Stimulated activated naive CD4-positive, alpha-beta T cell (primary cell): ENCODE data around the gene PPFIA2.
A peak's percentile ranks its signal among the peaks of the same experiment; 100 is the strongest.

Experiments
- DNase-seq, 6 experiments: peaks; one replicate each; lab custom pipeline; 2025; lab: John Stamatoyannopoulos, UW

Gene PPFIA2

DNA sequence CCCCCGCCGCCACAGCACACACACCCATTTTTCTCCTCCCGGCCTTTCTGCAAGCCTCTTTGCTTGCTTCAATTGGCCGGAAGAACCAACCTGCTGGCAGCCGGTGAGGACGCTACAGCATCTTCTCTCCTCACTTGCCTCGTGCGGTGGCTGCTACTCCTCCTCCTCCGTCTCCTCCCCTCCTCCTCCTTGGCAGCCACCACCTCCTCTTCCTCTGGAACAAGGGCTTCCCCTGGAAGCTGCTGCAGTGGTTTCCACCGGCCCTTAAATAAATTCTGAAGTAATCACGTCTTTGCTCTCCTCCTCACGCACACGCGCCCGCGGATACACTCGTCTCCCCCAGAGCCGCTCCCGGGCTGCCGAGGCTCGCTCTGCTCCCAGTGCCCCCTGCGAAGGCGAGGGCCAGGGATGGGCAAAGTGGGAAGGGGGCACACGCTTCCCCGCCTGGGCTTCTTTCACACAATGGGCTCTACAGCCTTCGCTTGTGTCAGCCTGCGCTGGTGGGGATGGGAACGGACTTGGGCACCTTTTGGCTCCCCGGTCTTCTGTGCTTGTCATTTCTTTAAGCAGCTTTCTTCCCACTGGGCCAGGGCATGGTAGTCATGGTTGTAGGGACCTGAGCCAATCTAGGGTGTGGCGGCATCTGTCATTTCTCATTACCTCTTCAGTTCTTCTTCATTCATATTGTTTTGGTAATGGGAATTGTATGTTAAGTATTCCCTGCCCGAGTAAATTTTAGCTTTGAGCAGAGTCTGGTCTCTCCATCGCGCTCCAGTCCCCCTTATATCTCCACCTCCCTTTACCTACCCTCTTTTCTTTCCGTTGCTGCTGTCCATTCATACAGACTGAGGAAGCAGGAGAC lies at the start of gene PPFIA2:
TSS of gene PPFIA2 (minus strand) at position 161 of the 862 bp plus-strand sequence.
- DNase-seq, result peak in 1 of 6 experiments; percentile 24

DNA sequence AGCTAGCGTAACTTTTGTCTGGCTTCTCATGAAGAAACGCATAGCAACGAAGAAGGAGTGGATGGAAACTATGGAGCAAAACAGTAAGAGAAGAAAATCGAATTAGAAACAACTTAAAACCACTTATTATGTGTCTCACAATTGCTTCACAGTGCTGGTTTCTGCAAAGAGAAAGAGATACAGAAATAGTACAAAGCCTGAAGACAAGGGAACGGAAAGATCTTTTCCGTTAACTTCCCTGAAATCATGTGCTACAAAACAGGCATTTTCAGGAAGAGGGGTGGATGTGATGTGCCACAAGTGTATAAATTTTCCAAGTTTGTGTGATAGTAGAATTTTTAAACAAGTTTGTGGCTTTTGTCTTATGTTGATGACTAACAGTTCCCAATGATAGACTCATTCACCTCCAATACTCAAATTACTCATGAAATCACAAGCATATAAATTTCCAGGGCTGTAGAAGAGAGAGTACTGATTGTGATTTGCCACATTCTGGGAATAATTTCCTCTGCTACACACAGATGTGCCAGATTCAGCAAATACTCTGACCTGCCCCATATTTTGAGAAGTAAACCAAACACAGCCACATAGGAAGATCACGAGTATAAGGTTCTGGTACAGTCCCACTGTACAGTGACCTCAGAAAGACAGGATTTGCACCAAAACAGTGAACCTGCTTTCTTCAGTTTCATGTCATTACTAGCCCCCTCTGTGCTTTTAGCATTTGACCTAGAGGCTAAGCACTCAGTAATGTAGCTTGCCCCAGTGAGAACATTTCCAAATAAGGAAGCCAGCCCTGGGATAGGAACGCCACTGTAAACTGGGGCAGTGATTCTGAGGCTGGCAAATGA lies 41.4 kb upstream of the PPFIA2 start:
- DNase-seq, result no peak

DNA sequence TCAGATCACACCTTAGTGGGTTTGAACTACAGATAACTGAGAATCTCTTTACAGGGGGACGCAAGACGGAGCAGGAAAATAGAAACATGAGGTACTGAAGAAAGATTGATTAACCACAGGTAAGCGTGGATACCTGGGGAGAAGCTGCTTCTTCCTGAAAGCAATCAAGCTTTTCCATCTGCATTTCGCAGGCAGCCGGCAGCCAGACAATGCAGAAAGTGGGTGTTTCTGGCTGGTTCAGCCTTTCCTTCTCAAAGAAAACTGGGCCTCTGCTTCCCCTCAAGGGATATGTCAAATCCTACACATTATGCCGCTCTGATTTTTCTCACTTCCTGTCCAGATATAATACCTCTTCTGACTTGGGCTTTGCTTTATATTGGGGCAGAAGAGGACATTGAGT lies 39.1 kb upstream of the PPFIA2 start:
- DNase-seq, result no peak

DNA sequence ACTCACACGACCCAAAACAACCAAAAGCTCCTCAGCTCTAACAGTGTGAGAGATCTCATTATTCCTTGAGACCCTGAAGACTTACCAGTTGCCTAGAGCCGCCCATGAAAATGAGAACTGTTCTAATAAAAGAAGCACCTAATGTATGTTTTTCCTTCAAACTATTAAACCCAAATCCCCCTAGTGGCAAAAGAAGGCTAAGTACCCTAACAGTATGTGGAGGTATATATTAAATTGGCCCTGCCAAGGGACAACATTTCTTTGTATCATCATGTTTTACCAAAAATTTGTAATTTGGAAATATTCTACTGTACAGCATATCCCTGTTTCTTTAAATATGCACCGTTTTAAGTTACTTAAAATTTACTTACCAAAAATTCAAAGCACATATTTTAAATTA lies 38.0 kb upstream of the PPFIA2 start:
- DNase-seq, result peak in 1 of 6 experiments; percentile 3

DNA sequence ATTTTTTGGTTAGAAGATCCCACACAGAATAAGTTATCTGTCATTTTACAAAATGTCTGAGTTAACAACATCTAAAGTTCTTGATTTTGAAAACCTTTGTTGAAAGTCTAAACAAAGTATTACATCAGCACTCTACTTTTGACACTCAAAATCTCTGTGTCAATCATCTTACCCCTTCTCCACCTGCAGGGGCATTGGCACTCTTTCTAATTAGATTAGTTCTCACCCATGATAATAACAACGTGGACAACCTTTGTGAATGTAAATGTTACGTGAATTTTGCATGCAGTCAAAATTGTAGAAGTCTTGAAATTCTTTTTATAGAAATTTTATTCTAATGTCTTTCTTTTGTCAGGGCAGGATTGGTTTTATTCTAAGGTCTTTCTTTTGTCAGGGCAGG lies 33.5 kb upstream of the PPFIA2 start:
- DNase-seq, result no peak

DNA sequence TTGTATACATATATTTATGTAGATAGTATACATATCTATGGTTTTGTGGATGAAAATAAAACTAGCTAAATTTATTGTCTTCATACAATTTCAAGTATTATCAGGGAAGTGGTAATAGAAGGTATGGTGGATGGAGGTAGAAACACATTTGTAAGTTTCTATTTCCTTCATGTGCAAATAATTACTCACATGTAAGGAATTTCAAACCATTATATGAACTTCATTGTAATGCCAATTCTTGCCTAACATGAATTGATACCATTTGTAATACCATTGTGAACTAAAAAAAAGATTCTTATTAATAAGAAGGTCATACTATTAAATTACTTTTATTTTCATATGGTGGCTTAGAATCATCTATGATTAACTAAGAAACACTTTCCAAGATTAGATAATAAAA lies 20.1 kb upstream of the PPFIA2 start:
- no peak for DNase-seq

DNA sequence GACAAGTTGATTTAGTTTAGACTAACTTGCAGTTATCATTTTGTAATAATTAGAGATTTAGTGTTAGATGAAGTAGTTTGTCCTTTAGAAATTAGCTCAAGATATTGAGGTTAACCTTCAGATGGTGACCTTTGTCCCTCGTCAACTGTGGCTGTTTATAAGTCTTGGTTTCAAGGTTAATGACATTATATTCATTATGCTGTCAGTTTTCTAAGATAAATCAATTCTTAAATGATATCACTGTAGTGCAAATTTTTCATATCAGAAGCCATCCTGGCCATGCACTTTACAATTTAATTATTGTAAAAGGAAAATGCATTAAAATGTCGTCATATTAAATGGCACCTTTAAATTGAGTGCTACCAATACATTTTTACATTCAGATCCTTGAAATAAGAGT lies 19.6 kb upstream of the PPFIA2 start:
- no peak for DNase-seq

DNA sequence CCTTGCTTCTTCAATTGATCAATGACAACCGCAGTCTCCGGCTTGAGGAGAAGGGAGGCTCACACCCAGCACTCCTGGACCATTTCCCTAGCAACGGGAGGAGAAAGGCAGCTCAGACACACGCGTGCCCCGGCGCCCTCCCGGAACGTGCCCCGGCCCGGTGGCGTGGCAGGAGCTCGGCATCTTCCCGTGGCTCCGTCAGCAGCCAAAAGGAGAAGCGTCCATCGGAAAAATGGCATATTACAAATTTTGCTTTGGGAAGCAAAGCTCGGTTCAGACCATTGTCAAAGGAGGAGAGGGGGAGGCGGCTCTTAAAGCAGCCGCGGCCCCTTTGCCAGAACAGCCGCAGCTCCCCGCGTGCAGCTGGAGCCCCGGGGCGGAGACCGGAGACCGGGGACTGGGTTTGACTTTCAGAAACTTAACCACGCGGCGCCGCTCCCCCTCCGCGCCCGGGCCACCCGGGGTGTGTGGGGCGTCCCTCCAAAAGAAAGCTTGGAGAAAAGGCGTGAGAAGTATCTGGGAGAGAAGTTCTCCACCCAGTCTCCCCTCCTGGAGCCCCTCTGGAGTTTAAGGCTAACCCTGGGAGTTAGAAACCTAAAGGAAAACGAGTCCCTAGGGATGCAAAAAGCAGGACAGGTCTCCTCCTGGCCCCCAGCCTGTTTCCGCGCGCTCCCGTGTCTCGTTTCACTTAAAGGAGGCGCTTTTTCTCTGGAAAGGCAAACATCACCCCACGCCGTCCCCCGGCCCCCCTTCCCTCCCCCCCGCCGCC lies 545 bp downstream of the PPFIA2 start:
- DNase-seq, result peak in 1 of 6 experiments; percentile 10

DNA sequence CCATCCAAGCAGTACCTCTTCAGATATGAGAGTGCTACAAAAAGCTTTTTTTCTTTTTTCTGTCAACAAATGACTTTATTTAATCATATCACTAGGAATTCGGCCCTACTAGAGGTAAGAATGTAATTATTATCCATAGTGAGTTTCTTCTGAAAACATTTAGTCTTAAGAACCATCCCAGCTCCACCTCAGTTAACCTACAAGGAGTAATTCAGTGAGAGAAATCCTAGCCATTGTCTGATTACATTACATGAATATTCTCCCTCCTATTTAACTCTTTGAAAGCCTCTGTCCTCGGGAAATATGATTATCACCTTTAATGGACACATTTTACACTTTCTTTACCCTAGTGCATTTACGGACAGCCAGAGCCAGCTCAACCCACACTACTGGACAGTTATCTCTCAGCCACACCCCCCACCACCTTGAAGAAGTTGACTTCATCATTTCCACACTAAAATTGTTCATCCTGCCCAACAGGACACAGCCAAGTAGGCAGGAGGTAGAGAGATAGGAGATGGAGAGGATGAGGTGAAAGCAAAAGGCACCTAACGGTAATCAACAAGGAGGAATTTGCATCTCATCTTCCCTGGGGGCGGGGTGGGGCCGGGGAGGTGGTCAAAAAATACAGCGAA lies 1.3 kb downstream of the PPFIA2 start:
- no peak for DNase-seq

DNA sequence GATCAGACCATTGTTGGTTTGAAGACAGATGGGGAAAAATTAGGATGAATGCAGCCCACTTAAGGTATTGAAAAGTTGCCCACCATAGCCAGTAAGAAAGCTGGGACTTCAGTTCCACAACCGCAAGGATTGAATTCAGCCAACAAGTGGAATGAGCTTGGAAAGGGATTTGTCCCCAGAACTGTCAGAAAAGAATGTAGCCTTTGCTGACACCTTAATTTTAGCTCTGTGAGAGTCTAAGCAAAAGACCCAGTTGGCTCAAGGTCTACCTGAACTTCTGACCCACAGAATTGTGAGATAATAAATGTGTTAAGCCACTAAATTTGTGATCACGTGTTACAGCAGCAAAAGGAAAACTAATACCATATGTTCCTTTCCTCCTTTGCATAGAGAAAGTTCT lies 29.4 kb downstream of the PPFIA2 start:
- DNase-seq, result no peak

DNA sequence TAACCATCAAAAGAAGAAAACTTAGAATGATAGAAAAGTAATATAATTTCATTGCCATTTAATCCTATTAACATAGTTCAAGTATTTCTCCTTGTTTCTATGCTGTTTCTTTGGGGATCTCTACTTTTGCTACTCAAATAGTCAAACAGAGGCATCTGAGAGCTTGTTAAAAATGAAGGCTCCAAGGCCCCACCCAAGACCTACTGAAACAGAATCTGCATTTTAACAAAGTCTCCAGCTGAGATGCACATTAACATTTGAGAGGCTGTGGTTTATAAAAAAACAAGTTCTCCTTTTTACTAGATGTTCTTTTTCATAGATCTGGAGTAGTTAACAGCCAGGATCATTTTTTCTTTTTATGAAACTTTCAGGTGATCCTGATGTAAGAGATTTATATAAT lies 31.8 kb downstream of the PPFIA2 start:
- DNase-seq, result no peak

DNA sequence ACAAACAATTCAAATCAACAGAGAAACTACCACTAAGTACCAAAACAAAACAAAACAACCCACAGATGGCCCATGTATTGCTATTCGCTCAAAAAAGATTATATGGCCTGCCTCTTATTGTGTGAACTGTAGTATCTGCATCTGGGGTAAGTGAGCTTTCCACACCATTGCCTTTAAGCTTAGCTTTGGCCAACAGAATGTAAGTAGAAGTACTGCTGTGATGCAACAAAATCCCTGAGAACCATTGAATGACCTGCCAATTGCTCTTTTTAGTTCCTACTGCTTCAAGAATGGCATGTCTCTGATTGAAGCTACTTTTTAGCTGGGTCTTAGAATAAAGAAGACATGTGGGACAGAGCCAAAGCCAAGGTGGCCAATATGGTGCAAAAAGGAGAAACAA lies 32.5 kb downstream of the PPFIA2 start:
- no peak for DNase-seq

DNA sequence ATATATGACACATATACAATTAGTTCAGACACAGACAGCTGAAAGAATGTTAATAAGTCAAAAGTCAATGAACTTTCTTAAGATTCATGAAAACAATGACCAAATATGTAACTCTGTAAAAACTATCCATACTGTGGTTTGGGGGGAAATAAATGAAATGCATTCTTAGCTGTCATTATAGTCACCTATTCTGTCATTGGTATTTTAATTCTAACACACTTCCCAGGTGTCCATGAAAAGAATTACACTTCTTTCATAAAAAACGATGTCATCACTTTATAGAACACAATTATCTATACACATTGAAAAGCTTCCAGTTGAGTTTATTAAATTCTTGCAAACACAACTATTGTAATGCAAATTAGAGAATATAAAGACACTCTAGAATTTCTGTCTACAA lies 35.8 kb downstream of the PPFIA2 start:
- DNase-seq, result no peak

DNA sequence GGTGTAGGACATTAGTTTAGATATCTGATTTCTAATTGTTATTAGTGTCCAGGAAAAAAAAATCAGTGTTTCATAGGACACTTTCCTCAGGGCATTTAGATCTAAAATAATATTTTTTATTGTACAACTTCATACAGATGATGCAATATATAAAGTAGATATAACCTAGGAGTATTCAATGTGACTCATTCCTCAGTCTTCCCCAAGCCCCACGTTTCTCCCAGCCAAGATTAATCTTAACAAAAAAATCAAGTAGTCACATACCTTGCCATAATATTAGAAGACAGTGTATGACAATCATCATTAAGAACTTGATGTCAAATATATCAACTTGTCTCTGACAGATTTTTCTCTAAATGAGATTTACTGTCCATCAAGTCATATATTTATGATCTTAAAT lies 37.1 kb downstream of the PPFIA2 start:
- no peak for DNase-seq

DNA sequence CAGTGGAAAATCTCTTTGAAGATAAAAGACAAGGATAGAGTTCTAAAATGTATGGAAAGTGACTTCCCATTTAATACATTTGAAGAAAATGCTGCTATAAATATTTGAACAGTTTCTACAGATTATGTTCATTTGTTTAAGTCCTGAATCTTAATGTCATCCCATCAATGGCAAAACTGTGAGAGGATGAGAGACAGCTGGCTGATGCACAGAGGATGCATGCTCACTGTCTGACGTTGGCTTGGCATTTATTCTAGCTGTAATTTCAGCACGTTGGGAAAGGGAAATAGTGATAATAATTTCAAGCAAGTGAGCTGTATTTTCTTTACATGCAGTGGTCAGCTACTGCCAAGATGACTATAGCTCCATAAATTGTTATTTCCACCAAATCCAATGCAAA lies 40.5 kb downstream of the PPFIA2 start:
- DNase-seq, result no peak

DNA sequence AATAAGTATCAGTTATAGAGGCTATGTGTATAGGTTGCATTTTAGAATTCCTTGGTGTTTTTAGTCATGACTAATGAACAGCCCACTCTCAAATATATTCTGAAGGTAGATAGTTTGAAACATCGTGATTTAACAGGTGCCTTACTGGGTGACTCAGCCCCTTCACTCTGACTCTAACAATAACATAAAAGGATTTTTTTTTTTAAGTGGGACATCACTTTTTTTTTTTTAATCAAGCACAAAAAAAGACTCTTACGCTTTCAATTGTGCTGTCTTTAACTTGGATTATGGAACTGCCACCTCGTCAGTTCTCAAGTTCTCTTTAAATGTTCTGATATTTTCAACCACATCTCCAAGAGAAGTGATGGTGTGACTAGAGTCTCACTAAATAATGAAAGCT lies 46.6 kb downstream of the PPFIA2 start:
- no peak for DNase-seq

DNA sequence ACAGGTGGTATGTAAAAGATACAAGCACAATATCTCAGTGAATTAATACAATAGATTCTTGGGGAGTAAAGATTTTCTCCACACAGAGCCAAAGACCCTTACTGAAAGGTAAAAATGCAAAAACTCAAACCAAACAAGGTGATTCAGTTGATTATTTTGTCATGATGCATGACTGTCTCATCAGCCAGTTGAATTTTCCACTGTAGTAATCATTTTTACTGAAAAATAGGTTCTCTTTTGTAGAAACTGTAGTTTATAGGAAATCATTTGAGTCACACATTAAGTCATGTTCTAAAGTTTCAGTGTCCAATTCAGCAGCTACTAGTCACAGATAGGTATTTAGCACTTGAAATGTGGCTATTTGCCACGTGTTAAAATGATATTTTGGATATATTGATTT lies 53.6 kb downstream of the PPFIA2 start:
- no peak for DNase-seq

DNA sequence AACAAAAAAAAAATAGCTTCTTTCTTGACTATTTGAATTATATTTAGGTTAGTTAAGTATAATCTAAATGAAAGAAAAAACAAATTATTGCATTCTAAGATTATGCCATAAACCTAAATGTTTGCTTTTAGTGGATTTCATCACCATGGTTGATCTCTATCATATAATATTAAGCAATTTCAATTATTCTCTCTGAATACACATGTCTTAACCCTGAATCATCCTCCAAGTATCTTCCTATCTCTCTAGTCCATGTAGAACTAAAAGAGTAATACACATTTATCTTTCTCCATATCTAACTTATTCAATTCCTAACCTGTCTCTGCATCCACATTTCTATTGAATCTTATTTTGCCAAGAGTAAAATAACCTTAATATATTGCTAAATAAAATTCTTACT lies 59.6 kb downstream of the PPFIA2 start:
- DNase-seq, result no peak

DNA sequence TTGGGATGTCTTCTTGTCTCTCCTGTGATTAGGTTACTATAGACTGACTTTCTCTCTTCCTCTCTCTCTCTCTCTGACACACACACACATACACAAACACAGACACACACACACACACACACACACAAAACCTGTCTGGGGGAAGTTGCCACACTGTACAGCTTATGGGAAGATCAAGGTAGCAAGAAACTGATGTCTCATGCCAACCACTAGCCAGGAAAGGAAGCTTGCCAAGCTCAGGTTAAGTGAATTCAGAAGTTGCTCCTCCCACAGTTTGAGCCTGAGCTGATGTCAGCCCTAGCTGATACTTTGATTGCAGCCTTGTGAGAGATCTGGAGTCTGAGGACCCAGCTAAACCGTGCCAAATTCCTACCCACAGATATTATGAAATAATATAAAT lies 67.1 kb downstream of the PPFIA2 start:
- DNase-seq, result no peak

DNA sequence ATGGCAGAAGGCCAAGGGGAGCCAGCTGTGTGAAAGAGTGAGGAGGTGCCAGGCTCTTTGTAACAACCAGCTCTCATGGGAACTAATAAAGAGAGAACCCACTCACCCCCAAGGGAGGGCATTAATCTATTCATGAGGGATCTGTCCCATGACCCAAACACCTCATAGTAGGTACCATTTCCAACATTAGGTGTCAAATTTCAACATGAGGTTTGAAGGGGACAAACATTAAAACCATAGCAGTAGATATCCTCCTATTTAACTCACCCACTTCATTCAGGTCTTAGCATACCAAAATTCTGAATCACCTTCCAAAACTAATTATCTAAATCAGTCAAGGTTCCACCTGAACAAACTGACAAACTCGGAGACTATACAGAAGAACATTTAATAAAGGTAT lies 75.3 kb downstream of the PPFIA2 start:
- no peak for DNase-seq

DNA sequence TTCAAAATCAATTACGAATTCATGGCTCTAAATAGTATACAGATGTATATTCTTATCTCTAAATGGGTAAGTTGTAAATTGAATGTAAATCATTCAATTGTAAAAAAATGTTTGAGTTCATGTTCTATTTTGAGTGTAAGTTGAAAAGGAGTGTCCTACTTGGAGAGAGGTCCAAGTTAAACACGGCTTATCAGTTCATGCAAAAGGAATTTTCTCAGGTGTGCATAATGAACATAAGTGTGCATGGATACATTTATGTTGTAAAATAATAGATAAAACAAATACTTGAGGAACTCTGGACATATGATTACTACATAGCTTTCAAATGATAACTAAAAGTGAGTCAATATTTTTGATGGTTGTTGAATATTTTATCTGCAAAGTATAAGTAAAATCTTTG lies 79.5 kb downstream of the PPFIA2 start:
- no peak for DNase-seq

DNA sequence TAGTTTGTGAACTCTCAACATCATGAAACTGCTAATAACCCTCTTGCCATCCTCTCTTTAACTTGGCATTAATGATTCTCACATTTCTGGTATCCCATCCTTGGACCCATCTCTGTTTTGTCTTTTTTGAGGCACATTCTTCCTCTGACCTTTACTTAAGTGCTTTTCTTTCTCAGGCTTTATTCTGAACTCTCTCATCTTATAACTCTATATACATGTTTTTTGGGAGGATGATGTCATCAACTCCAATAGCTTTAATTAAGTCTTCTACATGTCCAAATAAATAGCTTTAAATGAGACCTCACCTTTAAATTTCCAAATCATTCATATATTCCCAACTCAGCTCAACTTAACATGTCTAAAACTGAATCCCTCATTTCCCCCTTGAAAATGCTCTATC lies 88.4 kb downstream of the PPFIA2 start:
- no peak for DNase-seq
